ENCODE measurements around the gene UNC93A.

GRCh38 chr6:167285077-167285770, 5.9 kb upstream of the UNC93A start:
- no peak for TF ChIP-seq CTCF (IDR thresholded peaks at IDR 0.05; ENCODE audit: insufficient read depth, low read length, poor library complexity, severe bottlenecking)
- no peak for TF ChIP-seq EZH2phosphoT487 (conservative IDR thresholded peaks at IDR 0.05; ENCODE audit: low read length)

All from SU-DHL-6 (cell line).